HL-60/S4 treated with retinoic acid at 250 ng/mL for 4 days and 3 days (cell line): ENCODE data around the gene CASP10.
"Not testable (repeated sequence)": the region's sequence is repeated elsewhere in the genome, so short reads cannot be mapped to it uniquely, and the experiment has no call there.

Experiments used
- in situ Hi-C: fragments of 300-500 bp; cut with MboI; formaldehyde crosslinking; loops from 2 replicates; pipeline ENCODE4 v1.7.0; 2022; ENCODE audit warnings: low sequenced_read_pairs

The CASP10 gene, protein sequence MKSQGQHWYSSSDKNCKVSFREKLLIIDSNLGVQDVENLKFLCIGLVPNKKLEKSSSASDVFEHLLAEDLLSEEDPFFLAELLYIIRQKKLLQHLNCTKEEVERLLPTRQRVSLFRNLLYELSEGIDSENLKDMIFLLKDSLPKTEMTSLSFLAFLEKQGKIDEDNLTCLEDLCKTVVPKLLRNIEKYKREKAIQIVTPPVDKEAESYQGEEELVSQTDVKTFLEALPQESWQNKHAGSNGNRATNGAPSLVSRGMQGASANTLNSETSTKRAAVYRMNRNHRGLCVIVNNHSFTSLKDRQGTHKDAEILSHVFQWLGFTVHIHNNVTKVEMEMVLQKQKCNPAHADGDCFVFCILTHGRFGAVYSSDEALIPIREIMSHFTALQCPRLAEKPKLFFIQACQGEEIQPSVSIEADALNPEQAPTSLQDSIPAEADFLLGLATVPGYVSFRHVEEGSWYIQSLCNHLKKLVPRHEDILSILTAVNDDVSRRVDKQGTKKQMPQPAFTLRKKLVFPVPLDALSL

DNA sequence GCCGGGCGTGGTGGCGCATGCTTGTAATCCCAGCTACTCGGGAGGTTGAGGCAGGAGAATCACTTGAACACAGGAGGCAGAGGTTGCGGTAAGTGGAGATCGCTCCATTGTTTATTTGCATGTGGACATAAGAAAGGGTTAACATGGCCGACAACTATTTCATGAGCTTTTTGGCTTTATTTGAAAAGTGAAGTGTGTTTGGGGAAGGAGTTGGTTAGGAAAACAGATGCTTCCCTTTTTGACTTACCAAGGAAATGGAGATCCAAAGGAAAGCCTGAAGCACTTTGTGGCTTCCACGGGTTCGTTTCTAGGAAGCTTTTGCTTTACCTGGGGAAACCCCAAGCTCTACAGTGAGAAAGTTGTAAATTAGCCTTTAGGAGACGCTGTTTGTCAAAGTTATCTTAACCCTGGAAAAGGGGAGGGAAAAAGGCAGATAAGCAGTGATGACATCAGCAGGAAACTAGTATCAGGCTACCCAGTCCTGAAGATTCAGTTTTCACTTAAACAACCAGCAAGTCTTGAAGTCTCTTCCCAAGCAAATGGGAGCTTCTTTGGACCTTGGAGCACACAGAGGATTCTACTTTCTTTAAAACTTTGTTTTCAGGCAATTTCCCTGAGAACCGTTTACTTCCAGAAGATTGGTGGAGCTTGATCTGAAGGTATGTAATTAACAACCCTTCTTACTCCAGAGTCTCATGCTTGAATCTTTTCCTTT lies at the start of gene CASP10:
Gene CASP10, plus strand, starts transcription at position 492 of the 715 bp plus-strand sequence. CDS start 2,637 bp downstream, outside the sequence.
- in situ Hi-C loops, result no loop called here

DNA sequence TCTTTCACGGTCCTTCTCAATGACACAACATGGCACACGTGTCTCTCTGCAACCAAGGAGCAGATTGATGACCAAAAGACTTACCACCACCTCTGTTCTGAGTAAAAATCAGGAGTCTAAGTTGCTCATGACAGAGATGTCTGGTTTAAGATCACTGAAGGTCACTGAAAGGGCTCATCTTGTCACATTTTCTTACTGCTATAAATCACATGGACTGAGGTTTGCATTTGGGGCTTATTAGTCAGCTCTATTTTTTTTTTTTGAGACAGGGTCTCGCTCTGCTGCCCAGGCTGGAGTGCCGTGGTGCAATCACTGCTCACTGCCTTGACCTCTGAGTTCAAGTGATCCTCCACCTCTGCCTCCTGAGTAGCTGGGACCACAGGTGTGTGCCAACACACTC lies 47.6 kb upstream of the CASP10 start:
- in situ Hi-C loops, result no loop called here

DNA sequence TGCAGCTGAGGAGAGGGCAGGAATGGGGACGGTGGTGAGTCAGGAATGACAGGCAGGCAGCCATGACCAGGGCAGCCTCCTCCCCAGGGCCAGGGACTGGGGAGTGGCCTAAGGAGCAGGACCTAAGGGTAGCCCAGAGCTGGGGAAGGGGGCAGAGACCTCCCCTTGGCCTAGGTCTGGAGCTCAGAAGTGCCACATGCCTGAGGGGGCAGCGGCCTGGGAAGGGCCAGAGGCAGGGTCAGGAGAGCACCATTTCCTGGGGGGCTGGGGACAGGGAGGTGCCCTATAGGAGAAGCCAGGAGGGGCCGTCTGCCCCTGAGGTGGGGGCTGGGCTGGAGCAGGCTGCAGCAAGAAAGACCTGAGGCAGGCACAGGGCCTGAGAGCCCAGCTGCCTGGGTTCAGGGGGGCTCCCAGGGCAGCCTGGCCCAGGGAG lies 46.0 kb upstream of the CASP10 start:
- in situ Hi-C loops, result no loop called here

DNA sequence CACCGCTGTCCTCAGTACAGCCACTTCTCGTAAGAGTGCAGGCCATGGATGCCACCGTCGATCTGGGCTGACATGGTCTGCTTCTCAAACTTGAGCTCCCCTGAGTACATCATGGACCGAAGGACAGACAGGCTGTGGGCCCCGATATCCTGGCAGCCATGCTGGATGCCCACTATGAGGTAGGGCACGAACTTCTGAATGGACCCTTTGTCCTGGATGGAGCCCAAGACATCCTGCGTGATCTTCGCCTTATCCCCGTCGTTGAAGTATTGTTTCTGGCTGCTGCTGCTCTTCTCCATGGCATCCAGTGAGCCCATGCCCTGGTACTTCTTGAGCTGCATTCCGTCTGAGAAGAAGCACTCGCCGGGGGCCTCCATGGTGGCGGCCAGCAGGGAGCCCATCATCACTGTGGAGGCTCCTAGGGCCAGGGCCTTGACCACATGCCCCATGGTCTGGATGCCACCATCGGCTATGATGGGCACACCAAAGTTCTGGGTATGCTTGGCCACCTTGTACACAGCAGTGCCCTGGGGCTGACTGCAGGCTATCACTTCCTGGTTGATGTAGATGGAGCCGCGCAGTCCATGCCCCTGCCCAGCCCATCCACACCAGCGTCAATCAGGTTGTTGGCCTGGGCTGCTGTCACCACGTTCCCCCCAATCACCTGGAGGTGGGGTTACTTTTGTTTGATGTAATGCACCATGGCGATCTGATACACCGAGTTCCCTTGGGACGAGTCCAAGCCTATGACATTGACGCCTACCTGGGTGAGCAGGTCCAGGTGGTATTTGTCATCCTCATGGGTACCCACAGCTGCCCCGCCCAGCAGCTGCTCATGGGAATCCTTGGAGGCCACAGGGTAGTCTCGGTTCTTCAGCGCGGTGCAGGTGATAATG lies 45.2 kb upstream of the CASP10 start:
- in situ Hi-C loops, result no loop called here

DNA sequence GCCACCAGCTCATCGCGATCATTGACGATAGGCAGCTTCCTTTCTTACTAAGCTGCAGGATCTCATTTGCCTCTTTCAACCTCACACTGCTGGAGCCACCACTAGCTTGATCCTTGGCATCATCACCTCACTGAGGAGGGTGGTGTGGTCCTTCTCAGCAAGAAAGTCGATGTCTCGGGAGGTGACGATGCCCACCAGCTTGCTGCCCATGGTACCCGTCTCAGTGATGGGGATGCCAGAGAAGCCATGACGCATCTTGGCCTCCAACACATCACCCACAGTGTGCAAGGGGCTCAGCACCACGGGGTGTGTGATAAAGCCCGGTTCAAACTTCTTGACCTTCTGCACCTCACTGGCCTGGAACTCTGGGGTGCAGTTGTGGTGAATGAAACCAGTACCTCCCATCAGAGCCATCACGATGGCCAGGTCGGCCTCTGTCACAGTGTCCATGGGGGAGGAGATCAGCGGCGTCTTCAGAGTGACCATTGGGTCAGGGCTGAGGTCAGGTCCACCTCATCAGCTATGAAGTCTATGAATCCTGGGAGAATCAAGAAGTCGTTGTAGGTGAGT lies 44.5 kb upstream of the CASP10 start:
- in situ Hi-C loops, result no loop called here

GRCh38 chr2:201138986-201139781 lies 43.8 kb upstream of the CASP10 start:
- in situ Hi-C loops, result not testable (repeated sequence)

DNA sequence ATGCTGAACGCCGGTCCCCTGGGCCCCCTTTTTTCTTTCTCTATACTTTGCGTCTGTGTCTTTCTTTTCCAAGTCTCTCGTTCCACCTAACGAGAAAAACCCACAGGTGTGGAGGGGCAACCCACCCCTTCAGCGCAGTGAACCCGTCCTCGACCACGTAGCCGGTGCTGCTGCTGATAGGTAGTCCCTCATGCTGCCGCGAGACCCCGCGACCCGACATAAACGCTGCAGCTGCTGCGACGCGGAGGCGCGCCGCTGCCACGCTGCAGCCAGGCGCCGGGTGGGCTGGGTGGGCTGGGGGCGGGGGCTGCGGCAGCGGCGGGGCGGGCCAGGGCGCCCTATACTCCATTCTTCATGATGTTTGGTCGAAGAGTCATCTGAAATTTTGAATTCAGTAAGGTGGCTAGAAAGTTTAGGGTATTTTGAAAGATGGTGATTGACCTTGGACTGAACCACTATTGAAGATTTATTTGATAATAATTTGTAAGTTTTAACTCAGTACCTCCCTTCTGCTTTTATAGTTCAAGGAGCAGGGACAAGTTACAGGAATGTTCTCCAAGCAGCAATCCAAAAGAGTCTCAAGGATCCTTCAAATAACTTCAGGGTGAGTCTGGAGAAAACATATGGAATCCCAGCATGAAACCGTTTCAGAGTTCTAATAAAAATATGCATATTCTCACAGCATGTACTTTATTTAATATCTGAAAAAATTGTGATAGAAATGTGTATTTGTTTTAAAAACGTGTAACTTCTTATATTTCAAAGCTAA lies 42.9 kb upstream of the CASP10 start:
- in situ Hi-C loops, result no loop called here

- in situ Hi-C loops, result no loop called here
Measured at GRCh38 chr2:201144101-201145051, 38.6 kb upstream of the CASP10 start.

GRCh38 chr2:201148434-201148990 lies 34.4 kb upstream of the CASP10 start:
- in situ Hi-C loops, result no loop called here

DNA sequence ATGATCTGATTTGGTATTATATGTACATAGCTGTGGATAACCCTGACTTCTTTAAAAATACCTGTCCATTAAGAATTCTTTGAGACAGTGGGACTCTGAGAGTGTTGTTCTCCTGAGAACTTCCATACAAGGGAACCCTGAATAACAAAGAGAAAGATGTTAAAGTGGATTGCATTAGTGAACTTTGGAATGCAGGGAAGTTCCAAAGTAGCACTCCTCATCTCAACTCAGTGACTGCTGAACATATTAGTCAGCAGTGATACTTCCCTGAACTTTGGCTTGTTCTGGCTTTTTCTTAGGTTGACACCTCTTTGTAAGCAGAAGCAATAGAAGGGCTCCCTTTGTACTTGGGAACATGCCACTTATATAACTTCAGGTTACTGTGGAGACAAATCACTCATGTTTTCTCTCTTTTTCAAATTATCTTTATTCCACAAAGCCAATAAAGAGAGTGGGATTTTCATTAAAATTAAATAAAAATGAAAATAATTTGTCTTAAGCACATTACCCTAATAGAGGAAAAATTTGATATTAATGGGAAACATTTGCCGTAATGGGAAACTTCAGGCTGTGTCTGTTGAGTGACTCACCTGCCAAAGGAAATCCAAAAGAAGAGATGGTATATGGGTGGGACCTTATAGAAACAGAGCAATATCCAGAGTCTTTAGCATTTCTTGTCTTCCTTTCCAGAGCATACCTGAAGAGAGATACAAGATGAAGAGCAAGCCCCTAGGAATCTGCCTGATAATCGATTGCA lies 33.7 kb upstream of the CASP10 start:
- in situ Hi-C loops, result no loop called here

- in situ Hi-C loops, result not testable (repeated sequence)
Measured at GRCh38 chr2:201149821-201150165, 33.1 kb upstream of the CASP10 start.

DNA sequence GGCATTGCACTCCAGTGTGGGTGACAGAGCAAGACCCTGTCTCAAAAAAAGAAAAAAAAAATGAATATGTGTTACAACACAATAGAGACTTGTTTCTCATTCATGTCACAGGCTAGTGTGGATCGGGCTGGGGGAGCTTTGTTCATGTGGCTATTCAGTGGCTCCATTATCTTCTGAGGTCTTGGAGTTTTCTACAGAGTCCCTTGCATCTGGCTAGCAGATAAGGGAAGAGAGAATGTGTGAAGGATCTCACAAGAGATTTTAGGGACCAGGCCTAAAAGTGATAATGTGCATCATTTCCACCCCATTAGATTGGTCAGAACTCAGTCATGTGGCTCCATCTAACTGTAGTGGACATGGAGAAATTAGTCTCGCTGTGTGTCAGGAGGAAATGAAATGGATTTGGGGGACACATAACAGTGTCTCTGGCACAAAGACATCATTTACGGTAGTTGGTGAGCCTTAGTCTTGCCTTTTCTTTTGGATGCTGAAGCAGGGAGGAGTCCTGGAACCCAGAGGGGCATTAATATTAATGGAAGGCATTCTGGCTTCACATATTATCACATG lies 32.4 kb upstream of the CASP10 start:
- in situ Hi-C loops, result no loop called here

GRCh38 chr2:201151127-201151981 lies 31.6 kb upstream of the CASP10 start:
- in situ Hi-C loops, result no loop called here

GRCh38 chr2:201152517-201152916 lies 30.4 kb upstream of the CASP10 start:
- in situ Hi-C loops, result no loop called here

- in situ Hi-C loops, result no loop called here
Measured at GRCh38 chr2:201152999-201153815, 29.7 kb upstream of the CASP10 start.
